ENCODE measurements around the gene NME9. TPM values are rescaled to one million over a fixed set of nuclear protein-coding genes. Genes with fewer than 3 reads are reported as not detected.

Gene NME9
- total and polyA plus RNA-seq, 4 experiments from 2014 or later, result 0.80 to 1.4 (median 1.1) TPM

- DNase-seq, result no peak
- Histone ChIP-seq H3K4me3 (ENCODE audit: low read length in 2 of 2) (no peak overlapping the region), H3K9me3 (ENCODE audit: control insufficient read depth in 1 of 2, low read length in 2 of 2) (no peaks in the 10 kb centered on the region), H3K4me1 (ENCODE audit: insufficient read depth, low read length) (no peaks in the 10 kb centered on the region), H3K27ac (ENCODE audit: low read depth, low read length) (no peak overlapping the region), H3K36me3 (ENCODE audit: insufficient read depth, low read length) (no peaks in the 10 kb centered on the region), H3K27me3 (ENCODE audit: insufficient read depth, low read length) (no peaks in the 10 kb centered on the region)
- no peaks in the 10 kb centered on the region for H3K4me1 Mint-ChIP-seq
- ChIA-PET POLR2A (ENCODE audit: partially characterized antibody) (no interaction called here), CTCF (ENCODE audit: partially characterized antibody) (no interaction called here)
- H3K36me3 Mint-ChIP-seq, result peaks cover 34 to 59% of the 10 kb centered on the region in 2 donors
- H3K4me3 Mint-ChIP-seq, result no peak overlapping the region
- H3K9me3 Mint-ChIP-seq, result no peaks in the 10 kb centered on the region
- no peak overlapping the region for H3K27ac Mint-ChIP-seq
- intact Hi-C loops (cut with micrococcal nuclease), result no loop called here
- H3K27me3 Mint-ChIP-seq, result no peaks in the 10 kb centered on the region
These were observed 66.5 kb downstream of the NME9 start for GRCh38 chr3:138263104-138263503.

GRCh38 chr3:138260611-138261010 is 69.0 kb downstream of the NME9 start:
- intact Hi-C loops (cut with micrococcal nuclease), result no loop called here
- H3K4me1 ChIP-seq (ENCODE audit: insufficient read depth, low read length), result no peaks in the 10 kb centered on the region
- no peak overlapping the region for H3K4me3 ChIP-seq (ENCODE audit: low read length in 2 of 2)
- H3K36me3 Mint-ChIP-seq, result peaks cover 41 to 47% of the 10 kb centered on the region in 2 donors
- POLR2A ChIA-PET (ENCODE audit: partially characterized antibody), result no interaction called here
- no peak overlapping the region for H3K4me3 Mint-ChIP-seq
- no peaks in the 10 kb centered on the region for H3K9me3 Mint-ChIP-seq
- H3K27ac Mint-ChIP-seq, result no peak overlapping the region
- no peaks in the 10 kb centered on the region for H3K9me3 ChIP-seq (ENCODE audit: control insufficient read depth in 1 of 2, low read length in 2 of 2)
- no peaks in the 10 kb centered on the region for H3K27me3 ChIP-seq (ENCODE audit: insufficient read depth, low read length)
- no peaks in the 10 kb centered on the region for H3K27me3 Mint-ChIP-seq
- H3K4me1 Mint-ChIP-seq, result peaks cover 0 to 1% (median 0%) of the 10 kb centered on the region in 4 donors
- H3K36me3 ChIP-seq (ENCODE audit: insufficient read depth, low read length), result no peaks in the 10 kb centered on the region
- no peak for DNase-seq
- CTCF ChIA-PET (ENCODE audit: partially characterized antibody), result no interaction called here
- H3K27ac ChIP-seq (ENCODE audit: low read depth, low read length), result no peak overlapping the region

GRCh38 chr3:138259126-138259525 is 70.5 kb downstream of the NME9 start:
- Histone ChIP-seq H3K27ac (ENCODE audit: low read depth, low read length) (no peak overlapping the region), H3K4me1 (ENCODE audit: insufficient read depth, low read length) (no peaks in the 10 kb centered on the region), H3K36me3 (ENCODE audit: insufficient read depth, low read length) (no peaks in the 10 kb centered on the region), H3K9me3 (ENCODE audit: control insufficient read depth in 1 of 2, low read length in 2 of 2) (no peaks in the 10 kb centered on the region), H3K4me3 (ENCODE audit: low read length in 2 of 2) (no peak overlapping the region), H3K27me3 (ENCODE audit: insufficient read depth, low read length) (no peaks in the 10 kb centered on the region)
- Mint-ChIP-seq H3K36me3 (peaks cover 40 to 43% of the 10 kb centered on the region in 2 donors), H3K4me1 (peaks cover 0 to 3% (median 0%) of the 10 kb centered on the region in 4 donors), H3K9me3 (peaks cover 0 to 1% (median 0%) of the 10 kb centered on the region in 8 donors), H3K4me3 (no peak overlapping the region), H3K27ac (peak overlapping the region in 1 of 7 donors; percentile 15), H3K27me3 (no peaks in the 10 kb centered on the region)
- no peak for DNase-seq
- CTCF ChIA-PET (ENCODE audit: partially characterized antibody), result no interaction called here
- intact Hi-C loops (cut with micrococcal nuclease), result no loop called here
- POLR2A ChIA-PET (ENCODE audit: partially characterized antibody), result no interaction called here

DNA sequence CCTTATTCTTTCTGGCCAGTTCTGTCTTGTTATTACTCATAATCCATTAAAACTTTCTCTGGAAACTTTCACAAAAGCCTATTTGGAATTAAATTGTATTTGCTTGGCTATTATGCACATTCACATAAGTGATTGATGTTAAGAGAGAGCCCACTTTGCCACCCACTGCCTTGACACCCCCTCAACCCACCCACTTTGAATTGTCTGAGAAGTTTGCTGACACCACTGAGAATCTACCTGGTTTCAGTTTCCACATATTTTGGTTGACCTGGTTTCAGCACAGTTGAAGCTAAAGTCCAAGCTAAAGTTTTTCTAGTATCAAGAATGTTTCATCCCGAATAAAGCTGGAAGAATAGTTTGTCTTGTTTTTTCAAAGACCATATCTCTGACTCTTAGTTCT is 71.7 kb downstream of the NME9 start:
- no peak overlapping the region for H3K27ac Mint-ChIP-seq

DNA sequence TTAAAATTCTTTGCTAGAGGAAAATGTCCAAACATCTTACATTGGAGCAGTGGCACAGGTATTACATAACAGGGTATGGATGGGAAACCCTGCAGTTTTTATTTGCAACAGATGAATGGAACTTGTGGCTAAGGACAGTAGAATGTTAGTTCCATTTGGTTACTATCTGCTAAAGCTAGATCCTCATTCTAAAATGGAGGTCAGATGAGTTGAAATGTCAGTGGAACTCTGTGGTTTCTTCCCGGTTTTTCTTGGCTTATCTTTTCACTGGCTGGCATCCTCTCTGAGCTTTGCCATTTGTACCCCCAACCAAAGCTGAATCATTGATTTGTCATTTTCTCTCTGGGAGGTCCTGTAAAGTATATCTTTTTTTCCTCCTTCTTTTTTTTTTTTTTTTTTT is 73.6 kb downstream of the NME9 start:
- no peaks in the 10 kb centered on the region for H3K4me1 ChIP-seq (ENCODE audit: insufficient read depth, low read length)
- ChIA-PET CTCF (ENCODE audit: partially characterized antibody) (interaction anchor here (0.7 kb wide), 1 partner anchor 20 kb away, joined by 3 read pairs; no protein-coding TSS in a partner anchor), POLR2A (ENCODE audit: partially characterized antibody) (interaction anchor here (0.6 kb wide), 1 partner anchor 45 kb away, joined by 3 read pairs; no protein-coding TSS in a partner anchor)
- Mint-ChIP-seq H3K27me3 (no peaks in the 10 kb centered on the region), H3K27ac (no peak overlapping the region), H3K4me3 (no peak overlapping the region), H3K36me3 (peaks cover 27 to 38% of the 10 kb centered on the region in 2 donors), H3K9me3 (peaks cover 0 to 1% (median 0%) of the 10 kb centered on the region in 8 donors), H3K4me1 (peaks cover 0 to 3% (median 0%) of the 10 kb centered on the region in 4 donors)
- no peak for DNase-seq
- no peaks in the 10 kb centered on the region for H3K36me3 ChIP-seq (ENCODE audit: insufficient read depth, low read length)
- no peak overlapping the region for H3K27ac ChIP-seq (ENCODE audit: low read depth, low read length)
- intact Hi-C loops (cut with micrococcal nuclease), result no loop called here
- H3K4me3 ChIP-seq (ENCODE audit: low read length in 2 of 2), result no peak overlapping the region
- no peaks in the 10 kb centered on the region for H3K27me3 ChIP-seq (ENCODE audit: insufficient read depth, low read length)
- no peaks in the 10 kb centered on the region for H3K9me3 ChIP-seq (ENCODE audit: control insufficient read depth in 1 of 2, low read length in 2 of 2)

More for the DNA sequence above, 71.7 kb downstream of the NME9 start:
- intact Hi-C loops (cut with micrococcal nuclease), result no loop called here
- Mint-ChIP-seq H3K27me3 (no peaks in the 10 kb centered on the region), H3K36me3 (peaks cover 31 to 38% of the 10 kb centered on the region in 2 donors), H3K4me1 (peaks cover 0 to 3% (median 0%) of the 10 kb centered on the region in 4 donors), H3K4me3 (no peak overlapping the region), H3K9me3 (peaks cover 0 to 1% (median 0%) of the 10 kb centered on the region in 8 donors)
- Histone ChIP-seq H3K36me3 (ENCODE audit: insufficient read depth, low read length) (no peaks in the 10 kb centered on the region), H3K9me3 (ENCODE audit: control insufficient read depth in 1 of 2, low read length in 2 of 2) (no peaks in the 10 kb centered on the region), H3K27me3 (ENCODE audit: insufficient read depth, low read length) (no peaks in the 10 kb centered on the region), H3K27ac (ENCODE audit: low read depth, low read length) (no peak overlapping the region), H3K4me1 (ENCODE audit: insufficient read depth, low read length) (no peaks in the 10 kb centered on the region), H3K4me3 (ENCODE audit: low read length in 2 of 2) (no peak overlapping the region)
- CTCF ChIA-PET (ENCODE audit: partially characterized antibody), result no interaction called here
- POLR2A ChIA-PET (ENCODE audit: partially characterized antibody), result no interaction called here
- no peak for DNase-seq

DNA sequence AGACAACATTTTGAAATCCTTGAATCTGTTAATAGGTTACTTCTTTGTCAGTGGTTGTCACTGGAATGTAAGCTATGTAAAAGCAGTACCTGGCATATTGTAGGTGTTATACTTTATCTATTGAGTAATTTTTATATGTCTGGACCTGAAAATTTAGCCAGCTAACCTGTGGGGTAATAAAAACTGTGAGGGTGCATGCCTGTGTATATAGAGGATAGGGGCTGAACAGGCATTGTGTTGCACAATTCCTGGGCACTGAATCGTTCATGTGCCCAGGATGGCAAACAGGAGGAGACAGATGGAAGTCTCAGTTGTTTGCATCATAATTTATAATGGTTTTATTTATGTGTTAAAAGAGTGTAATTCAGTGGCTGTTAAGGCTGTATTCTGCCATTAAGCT is 75.4 kb downstream of the NME9 start:
- Mint-ChIP-seq H3K36me3 (peaks cover 12 to 43% of the 10 kb centered on the region in 2 donors), H3K4me1 (peaks cover 0 to 3% (median 0%) of the 10 kb centered on the region in 4 donors), H3K27ac (peak overlapping the region in 2 of 7 donors; percentile 1 to 46), H3K9me3 (peaks cover 0 to 1% (median 0%) of the 10 kb centered on the region in 8 donors), H3K4me3 (no peak overlapping the region), H3K27me3 (no peaks in the 10 kb centered on the region)
- Histone ChIP-seq H3K27ac (ENCODE audit: low read depth, low read length) (no peak overlapping the region), H3K27me3 (ENCODE audit: insufficient read depth, low read length) (no peaks in the 10 kb centered on the region), H3K4me1 (ENCODE audit: insufficient read depth, low read length) (no peaks in the 10 kb centered on the region), H3K9me3 (ENCODE audit: control insufficient read depth in 1 of 2, low read length in 2 of 2) (no peaks in the 10 kb centered on the region), H3K36me3 (ENCODE audit: insufficient read depth, low read length) (no peaks in the 10 kb centered on the region), H3K4me3 (ENCODE audit: low read length in 2 of 2) (no peak overlapping the region)
- POLR2A ChIA-PET (ENCODE audit: partially characterized antibody), result no interaction called here
- DNase-seq, result no peak
- CTCF ChIA-PET (ENCODE audit: partially characterized antibody), result no interaction called here
- intact Hi-C loops (cut with micrococcal nuclease), result no loop called here

- peaks cover 14 to 40% of the 10 kb centered on the region in 2 donors for H3K36me3 Mint-ChIP-seq
- ChIA-PET POLR2A (ENCODE audit: partially characterized antibody) (no interaction called here), CTCF (ENCODE audit: partially characterized antibody) (no interaction called here)
- no peaks in the 10 kb centered on the region for H3K36me3 ChIP-seq (ENCODE audit: insufficient read depth, low read length)
- H3K27me3 ChIP-seq (ENCODE audit: insufficient read depth, low read length), result no peaks in the 10 kb centered on the region
- H3K4me1 ChIP-seq (ENCODE audit: insufficient read depth, low read length), result no peaks in the 10 kb centered on the region
- no peaks in the 10 kb centered on the region for H3K27me3 Mint-ChIP-seq
- H3K4me3 Mint-ChIP-seq, result no peak overlapping the region
- H3K27ac ChIP-seq (ENCODE audit: low read depth, low read length), result no peak overlapping the region
- H3K9me3 ChIP-seq (ENCODE audit: control insufficient read depth in 1 of 2, low read length in 2 of 2), result no peaks in the 10 kb centered on the region
- H3K9me3 Mint-ChIP-seq, result peaks cover 0 to 1% (median 0%) of the 10 kb centered on the region in 8 donors
- DNase-seq, result no peak
- intact Hi-C loops (cut with micrococcal nuclease), result no loop called here
- H3K4me1 Mint-ChIP-seq, result peaks cover 0 to 3% (median 0%) of the 10 kb centered on the region in 4 donors
- H3K4me3 ChIP-seq (ENCODE audit: low read length in 2 of 2), result no peak overlapping the region
- H3K27ac Mint-ChIP-seq, result no peak overlapping the region
These were observed 76.0 kb downstream of the NME9 start for GRCh38 chr3:138253609-138254008.

Measured in CD4-positive, alpha-beta memory T cell (primary cell).